SK-N-SH (cell line): ENCODE measurements around the gene EVC2. TPM values are rescaled to one million over a fixed set of nuclear protein-coding genes. Genes with fewer than 3 reads are reported as not detected.

Experiments
- CTCF ChIA-PET: fragments of 300-600, 350-600 bp; formaldehyde crosslinking; extraction: SDS; loops from one replicate; lab custom pipeline; 2021; lab: Yijun Ruan, JAX
- POLR2A ChIA-PET: fragments of 350-600 bp; sonication (Branson Sonifier 250); formaldehyde crosslinking; extraction: SDS; loops from one replicate; lab custom pipeline; 2020; ENCODE audit warnings: antibody characterized with exemption, inconsistent platforms; lab: Yijun Ruan, JAX
- DNase-seq: peaks from one replicate; pipeline ENCODE4 v3.0.0; 2012
- H2AFZ ChIP-seq: fragments of 200-600 bp; sonication (generic); 2 replicates; pipeline ENCODE4 v1.8.1; 2016; ENCODE audit warnings: antibody characterized with exemption, mild to moderate bottlenecking, low read depth
- H3F3A ChIP-seq: fragments of 200-600 bp; sonication (generic); replicated peaks from 2 replicates; pipeline ENCODE3; 2016; ENCODE audit warnings: antibody characterized with exemption, mild to moderate bottlenecking; ENCODE audit not compliant: insufficient read depth
- H3K27ac ChIP-seq, 2 experiments: fragments of 200-500 bp in 1 of 2; fragments of 200-600 bp in 1 of 2; sonication (Bioruptor generic) in 1 of 2; sonication (generic), shearing (Covaris generic) in 1 of 2; 2 replicates each; pipeline versions ENCODE4 v1.5.1 to v1.6.1; 2014 to 2016; ENCODE audit warnings: low read depth in 2 of 2, inconsistent platforms in 1 of 2, low read length in 1 of 2, mild to moderate bottlenecking in 1 of 2, mixed read lengths in 1 of 2
- H3K27me3 ChIP-seq: fragments of 200-600 bp; sonication (generic), shearing (Covaris generic); 2 replicates; pipeline ENCODE4 v1.6.1; 2016; ENCODE audit warnings: mixed run types; ENCODE audit not compliant: insufficient read depth
- H3K36me3 ChIP-seq, 2 experiments: fragments of 200-500 bp in 1 of 2; fragments of 200-600 bp in 1 of 2; sonication (Bioruptor generic) in 1 of 2; sonication (generic) in 1 of 2; replicated peaks in 1 of 2; 2 replicates each; pipeline versions ENCODE3 to v1.5.1; 2014 to 2016; ENCODE audit warnings: low read length in 1 of 2, mild to moderate bottlenecking in 1 of 2; ENCODE audit not compliant: insufficient read depth in 2 of 2, control insufficient read depth in 1 of 2
- H3K4me1 ChIP-seq, 2 experiments: fragments of 200-500 bp in 1 of 2; fragments of 200-600 bp in 1 of 2; sonication (Bioruptor generic) in 1 of 2; sonication (generic), shearing (Covaris generic) in 1 of 2; 2 replicates each; pipeline versions ENCODE4 v1.5.1 to v1.6.1; 2014 to 2016; ENCODE audit warnings: low read depth in 1 of 2, low read length in 1 of 2, mixed run types in 1 of 2; ENCODE audit not compliant: insufficient read depth in 2 of 2, control insufficient read depth in 1 of 2
- H3K4me2 ChIP-seq: fragments of 200-600 bp; sonication (generic), shearing (Covaris generic); 2 replicates; pipeline ENCODE4 v1.6.1; 2017; ENCODE audit warnings: mixed run types
- H3K4me3 ChIP-seq, 2 experiments: fragments of 200-500 bp in 1 of 2; fragments of 200-600 bp in 1 of 2; sonication (Bioruptor generic) in 1 of 2; sonication (generic), shearing (Covaris generic) in 1 of 2; 2 replicates each; pipeline versions ENCODE4 v1.5.1 to v1.8.1; 2014 to 2016; ENCODE audit warnings: low read depth in 2 of 2, inconsistent platforms in 1 of 2, low read length in 1 of 2, mild to moderate bottlenecking in 1 of 2, mixed read lengths in 1 of 2, moderate library complexity in 1 of 2
- H3K79me2 ChIP-seq: fragments of 200-600 bp; sonication (generic); 2 replicates; pipeline ENCODE4 v1.8.1; 2017; ENCODE audit warnings: mild to moderate bottlenecking; ENCODE audit not compliant: insufficient read depth
- H3K9ac ChIP-seq: fragments of 200-600 bp; sonication (generic); 2 replicates; pipeline ENCODE4 v1.6.1; 2017; ENCODE audit warnings: mixed run types
- H3K9me2 ChIP-seq: fragments of 200-600 bp; sonication (generic); 2 replicates; pipeline ENCODE4 v1.6.1; 2017; ENCODE audit warnings: mixed run types
- H3K9me3 ChIP-seq: fragments of 200-600 bp; sonication (generic); 2 replicates; pipeline ENCODE4 v1.6.1; 2017; ENCODE audit warnings: mixed run types, mild to moderate bottlenecking, moderate library complexity
- H4K20me1 ChIP-seq: fragments of 200-600 bp; sonication (generic); 2 replicates; pipeline ENCODE4 v1.6.1; 2017; ENCODE audit warnings: mild to moderate bottlenecking, mixed run types; ENCODE audit not compliant: insufficient read depth
- CTCF ChIP-seq: fragments of 200-600 bp; sonication (generic); IDR thresholded peaks from 2 replicates; pipeline ENCODE4 v1.6.1; 2017; ENCODE audit warnings: antibody characterized with exemption, mild to moderate bottlenecking, moderate library complexity
- FOSL2 ChIP-seq: IDR thresholded peaks from 2 replicates; pipeline ENCODE4 v1.4.0; 2012; ENCODE audit warnings: low read depth, mild to moderate bottlenecking, moderate library complexity, borderline replicate concordance
- FOXM1 ChIP-seq: IDR thresholded peaks from 2 replicates; pipeline ENCODE4 v1.4.0; 2012; ENCODE audit warnings: low read depth, mild to moderate bottlenecking
- JUND ChIP-seq: IDR thresholded peaks from 2 replicates; pipeline ENCODE4 v1.4.0; 2012
- MAX ChIP-seq: IDR thresholded peaks from 2 replicates; pipeline ENCODE4 v1.4.0; 2012; ENCODE audit warnings: low read depth
- REST ChIP-seq: IDR thresholded peaks from 2 replicates; pipeline ENCODE4 v1.6.1; 2012; ENCODE audit warnings: mild to moderate bottlenecking, low read depth, low read length, moderate library complexity
- SIN3A ChIP-seq: IDR thresholded peaks from 2 replicates; pipeline ENCODE4 v1.6.1; 2012; ENCODE audit warnings: low read depth, mild to moderate bottlenecking, low read length, moderate library complexity, borderline replicate concordance
- TCF12 ChIP-seq: IDR thresholded peaks from 2 replicates; pipeline ENCODE4 v1.4.0; 2012
- WGBS: methylation state at CpG from one replicate; pipeline ENCODE4 v1.1.6; 2017; ENCODE audit warnings: low lambda C conversion rate; 5-methylcytosine and 5-hydroxymethylcytosine counted together
- polyA plus RNA-seq, 3 experiments: library from polyadenylated mRNA; depleted of rRNA; stranded (reverse); fragments of >200 nt; gene quantifications; 2 replicates each; pipeline ENCODE4 v1.2.3, GENCODE V29; 2012

The EVC2 gene
- polyA plus RNA-seq, 1 of the 3 experiments (the other 2 are of a cell fraction), result not detected

GRCh38 chr4:5636766-5637670, 71.3 kb downstream of the EVC2 start:
- 30% methylated on average over 9 of the region's 13 CpGs for WGBS
- CTCF ChIA-PET, result no interaction called here
- Histone ChIP-seq H3K9me3 (no peaks in the 10 kb centered on the region), H3K4me1 (peaks cover 0 to 5% of the 10 kb centered on the region in 2 experiments; a peak in 1 of 4 replicates), H2AFZ (no peak overlapping the region), H3K4me3 (no peak overlapping the region), H3K4me2 (no peak overlapping the region), H3K9ac (no peak overlapping the region), H3K9me2 (no peaks in the 10 kb centered on the region), H3K27me3 (no peaks in the 10 kb centered on the region), H3K79me2 (no peaks in the 10 kb centered on the region), H3K27ac (no peak overlapping the region), H4K20me1 (no peaks in the 10 kb centered on the region), H3F3A (no peaks in the 10 kb centered on the region), H3K36me3 (no peaks in the 10 kb centered on the region)
- TF ChIP-seq FOSL2 (no peak), MAX (no peak), JUND (no peak), FOXM1 (no peak), REST (no peak), SIN3A (no peak), CTCF (no peak)
- POLR2A ChIA-PET, result no interaction called here
- DNase-seq, result no peak

- no peak overlapping the region for H3K4me3 ChIP-seq
- peaks cover 0 to 5% of the 10 kb centered on the region in 2 experiments; a peak in 1 of 4 replicates for H3K4me1 ChIP-seq
- no peaks in the 10 kb centered on the region for H3K36me3 ChIP-seq
- no peaks in the 10 kb centered on the region for H3F3A ChIP-seq
- no peak overlapping the region for H3K27ac ChIP-seq
- H3K9ac ChIP-seq, result no peak overlapping the region
- ChIA-PET POLR2A (no interaction called here), CTCF (no interaction called here)
- no peaks in the 10 kb centered on the region for H3K79me2 ChIP-seq
- H3K27me3 ChIP-seq, result no peaks in the 10 kb centered on the region
- 37% methylated on average over 7 of the region's 7 CpGs for WGBS
- no peaks in the 10 kb centered on the region for H3K9me3 ChIP-seq
- no peak for TF ChIP-seq TCF12
- no peaks in the 10 kb centered on the region for H4K20me1 ChIP-seq
- H2AFZ ChIP-seq, result no peak overlapping the region
- no peaks in the 10 kb centered on the region for H3K9me2 ChIP-seq
- DNase-seq, result no peak
- no peak overlapping the region for H3K4me2 ChIP-seq
Measured at GRCh38 chr4:5635826-5636195, 72.5 kb downstream of the EVC2 start.
